Astrocyte of the cerebellum (primary cell): ENCODE measurements around the gene KLK11.

Experiments
- DNase-seq: peaks from one replicate; pipeline ENCODE4 v3.0.0-alpha.2; 2011; ENCODE audit warnings: low read depth
- H3K4me3 ChIP-seq: 2 replicates; pipeline ENCODE4 v1.5.1; 2011; ENCODE audit warnings: mild to moderate bottlenecking, low read depth, low read length, moderate library complexity
- CTCF ChIP-seq: IDR thresholded peaks from 2 replicates; pipeline ENCODE4 v1.5.1; 2012; ENCODE audit warnings: low read length, low read depth, moderate library complexity, mild to moderate bottlenecking; ENCODE audit errors: missing control alignments
- in situ Hi-C: cut with HindIII; loops from 2 replicates; pipeline ENCODE4 v1.10.0; 2017; ENCODE audit warnings: low sequenced_read_pairs

The KLK11 gene

GRCh38 chr19:51047031-51047335, 20.6 kb upstream of the KLK11 start:
- no peak for DNase-seq
- H3K4me3 ChIP-seq = no peak overlapping the region
- no peak for TF ChIP-seq CTCF
- in situ Hi-C loops = no loop called here

GRCh38 chr19:51044327-51044726, 17.9 kb upstream of the KLK11 start:
- no peak overlapping the region for H3K4me3 ChIP-seq
- in situ Hi-C loops = no loop called here
- TF ChIP-seq CTCF = no peak
- DNase-seq = no peak

DNA sequence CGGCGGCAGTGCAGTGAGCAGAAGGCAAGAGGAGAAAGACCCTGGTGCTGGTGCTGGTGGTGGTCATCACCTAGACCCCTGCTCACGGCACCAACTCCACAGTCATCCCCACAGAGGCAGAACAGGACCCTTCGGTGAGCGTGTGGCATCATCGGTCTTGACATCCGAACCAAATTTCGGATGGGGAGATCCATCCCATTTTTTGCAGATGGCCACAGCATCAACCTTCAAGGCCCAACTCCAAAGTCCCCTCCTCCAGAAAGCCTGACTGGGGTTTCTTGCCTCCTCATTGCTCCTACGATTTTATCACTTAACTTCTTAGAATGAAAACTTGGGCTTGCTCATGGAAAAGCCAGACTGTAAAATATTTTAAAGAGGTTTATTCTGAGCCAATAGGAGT, 17.1 kb upstream of the KLK11 start:
- TF ChIP-seq CTCF = no peak
- H3K4me3 ChIP-seq = no peak overlapping the region
- DNase-seq = no peak
- in situ Hi-C loops = no loop called here

- in situ Hi-C loops = no loop called here
- no peak for TF ChIP-seq CTCF
- no peak overlapping the region for H3K4me3 ChIP-seq
- DNase-seq = no peak
These were observed 13.7 kb upstream of the KLK11 start for GRCh38 chr19:51040151-51040550.

GRCh38 chr19:51036519-51036918, 10.1 kb upstream of the KLK11 start:
- DNase-seq = no peak
- H3K4me3 ChIP-seq = no peak overlapping the region
- in situ Hi-C loops = no loop called here
- no peak for TF ChIP-seq CTCF

GRCh38 chr19:51034704-51035103, 8.3 kb upstream of the KLK11 start, which contains the start of gene KLK12:
Gene KLK12, minus strand, starts transcription at chr19:51035002. Its CDS starts 381 bp downstream, at chr19:51034621.
- no peak for DNase-seq
- in situ Hi-C loops = no loop called here
- no peak for TF ChIP-seq CTCF
- no peak within 1 kb of the TSS for H3K4me3 ChIP-seq

GRCh38 chr19:51031880-51032225, 5.4 kb upstream of the KLK11 start:
- no peak for DNase-seq
- no peak for TF ChIP-seq CTCF
- in situ Hi-C loops = no loop called here
- H3K4me3 ChIP-seq = no peak overlapping the region
